ENCODE measurements around the gene FRMD6.

The FRMD6 gene

DNA sequence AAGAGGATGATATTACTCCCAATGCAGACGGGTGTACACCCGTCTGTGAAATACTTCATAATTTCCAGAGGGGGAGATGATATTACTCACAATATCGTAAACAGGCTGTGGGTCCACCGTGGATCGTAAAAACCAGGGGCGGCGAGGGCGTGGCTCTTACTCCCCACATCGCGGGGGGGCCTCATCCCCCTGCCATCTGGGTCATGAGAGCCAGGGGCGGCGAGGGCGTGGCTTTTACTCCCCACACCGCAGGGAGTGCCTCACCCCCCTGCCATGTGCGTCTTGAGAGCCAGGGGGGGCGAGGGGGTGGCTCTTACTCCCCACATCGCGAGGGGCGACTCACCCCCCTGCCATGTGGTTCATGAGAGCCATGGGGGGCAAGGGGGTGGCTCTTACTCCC, 122.5 kb downstream of the FRMD6 start:
- DNase-seq (ENCODE audit: insufficient read length, low spot score) (no peak), FAIRE-seq (no peak)
- TF ChIP-seq, protein P1, sequence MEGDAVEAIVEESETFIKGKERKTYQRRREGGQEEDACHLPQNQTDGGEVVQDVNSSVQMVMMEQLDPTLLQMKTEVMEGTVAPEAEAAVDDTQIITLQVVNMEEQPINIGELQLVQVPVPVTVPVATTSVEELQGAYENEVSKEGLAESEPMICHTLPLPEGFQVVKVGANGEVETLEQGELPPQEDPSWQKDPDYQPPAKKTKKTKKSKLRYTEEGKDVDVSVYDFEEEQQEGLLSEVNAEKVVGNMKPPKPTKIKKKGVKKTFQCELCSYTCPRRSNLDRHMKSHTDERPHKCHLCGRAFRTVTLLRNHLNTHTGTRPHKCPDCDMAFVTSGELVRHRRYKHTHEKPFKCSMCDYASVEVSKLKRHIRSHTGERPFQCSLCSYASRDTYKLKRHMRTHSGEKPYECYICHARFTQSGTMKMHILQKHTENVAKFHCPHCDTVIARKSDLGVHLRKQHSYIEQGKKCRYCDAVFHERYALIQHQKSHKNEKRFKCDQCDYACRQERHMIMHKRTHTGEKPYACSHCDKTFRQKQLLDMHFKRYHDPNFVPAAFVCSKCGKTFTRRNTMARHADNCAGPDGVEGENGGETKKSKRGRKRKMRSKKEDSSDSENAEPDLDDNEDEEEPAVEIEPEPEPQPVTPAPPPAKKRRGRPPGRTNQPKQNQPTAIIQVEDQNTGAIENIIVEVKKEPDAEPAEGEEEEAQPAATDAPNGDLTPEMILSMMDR (IDR thresholded peaks at IDR 0.05; ENCODE audit: insufficient read depth, missing control alignments), result no peak

- TF ChIP-seq, protein P1 (IDR thresholded peaks at IDR 0.05; ENCODE audit: insufficient read depth, missing control alignments), result peak; percentile 61
- DNase-seq (ENCODE audit: insufficient read length, low spot score), result peak; percentile 58
- no peak for FAIRE-seq
Measured at GRCh38 chr14:51776102-51776894, 124.6 kb downstream of the FRMD6 start.

DNA sequence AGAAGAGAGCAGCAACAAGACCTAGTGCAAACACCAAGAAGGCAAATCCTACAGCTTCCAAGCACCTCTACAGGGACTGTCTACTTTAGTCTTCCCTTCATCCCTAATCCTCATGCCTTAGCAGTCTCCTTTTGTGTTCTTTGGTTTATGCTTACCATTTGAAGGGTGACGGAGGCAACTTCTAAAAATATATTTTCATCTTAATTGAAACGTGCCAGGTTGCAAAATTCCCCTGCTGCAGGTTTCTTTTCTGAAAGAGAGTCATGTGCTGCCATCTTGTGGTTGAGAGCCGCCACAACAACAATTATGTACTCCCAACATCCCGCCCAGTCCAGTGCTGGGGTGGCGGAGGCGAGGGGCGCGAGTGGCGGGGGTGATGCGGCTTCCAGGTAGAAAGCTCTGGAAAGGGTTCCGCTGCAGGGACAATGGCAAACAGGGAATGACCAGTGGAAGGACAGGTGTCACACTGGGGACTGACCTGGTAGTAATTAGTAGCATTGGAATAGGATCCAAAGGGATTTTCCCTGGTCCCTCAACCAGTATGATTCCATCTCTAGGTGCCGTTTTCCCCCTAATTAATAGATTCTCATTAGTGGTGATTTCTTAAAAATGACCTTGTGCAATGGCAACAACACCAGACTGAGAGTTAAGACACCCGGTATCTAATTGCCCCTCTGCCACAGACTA, 128.4 kb downstream of the FRMD6 start:
- DNase-seq (ENCODE audit: insufficient read length, low spot score), result no peak
- no peak for FAIRE-seq
- TF ChIP-seq, protein P1 (IDR thresholded peaks at IDR 0.05; ENCODE audit: insufficient read depth, missing control alignments), result peak; percentile 73

Measured in D721Med (cell line).